Measurements from ENCODE around the gene ST6GAL1. TPM values are rescaled to one million over a fixed set of nuclear protein-coding genes. Genes with fewer than 3 reads are reported as not detected.

Gene ST6GAL1
- total and polyA plus RNA-seq, 2 of the 4 experiments (the other 2 are of a cell fraction) = 1.4 to 2.9 TPM

DNA sequence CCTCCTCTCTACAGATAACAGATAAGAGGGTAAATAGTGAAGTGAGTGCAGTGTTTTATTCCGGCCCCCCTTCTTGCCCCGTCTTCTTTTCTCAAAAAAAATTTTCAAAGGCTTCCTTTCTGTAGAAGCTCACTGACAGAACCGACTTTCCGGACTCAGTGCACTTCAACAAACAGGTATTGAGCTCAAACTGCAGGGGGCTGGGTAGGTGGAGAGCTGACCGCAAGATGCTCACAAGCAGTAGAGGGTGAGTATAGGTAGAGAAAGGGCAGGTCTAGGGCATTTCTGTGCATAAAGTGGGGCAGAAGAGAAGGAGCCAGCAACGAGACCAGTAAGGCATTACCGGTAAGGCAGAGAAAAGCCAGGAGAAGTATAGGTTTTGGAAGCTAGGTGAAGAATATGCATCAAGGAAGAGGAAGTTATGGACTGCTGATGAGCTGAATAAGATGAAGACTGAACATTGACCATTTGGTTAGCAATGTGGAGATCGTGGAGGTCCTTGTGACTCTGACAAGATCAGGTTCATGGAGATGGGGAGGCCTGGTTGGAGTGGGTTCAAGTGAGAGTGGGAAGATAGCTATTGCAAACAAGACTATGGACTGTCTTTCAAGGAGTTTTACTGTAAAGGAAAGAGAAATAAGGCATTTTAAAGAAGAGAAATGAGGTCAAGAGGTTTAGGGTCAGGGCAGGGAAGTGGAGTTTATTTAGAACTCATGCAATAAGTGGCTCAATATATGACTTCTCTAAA is 97.4 kb downstream of the ST6GAL1 start:
- Histone ChIP-seq H3K9ac (ENCODE audit: low read depth, low read length) (no peak overlapping the region), H2AK9ac (replicated peaks; ENCODE audit: low read depth, low read length, poor library complexity) (no peak overlapping the region), H3K4me2 (ENCODE audit: low read depth, low read length) (no peak overlapping the region), H3K27me3 (ENCODE audit: control insufficient read depth, insufficient read depth, low read length) (no peaks in the 10 kb centered on the region; the same call in 1 of the 2 replicates), H3K9me3 (ENCODE audit: control insufficient read depth, insufficient read depth, low read length) (no peaks in the 10 kb centered on the region), H3K27ac (ENCODE audit: insufficient read depth, low read length) (no peak overlapping the region), H3K36me3 (ENCODE audit: control insufficient read depth, insufficient read depth, low read length) (no peaks in the 10 kb centered on the region), H3K4me1 (ENCODE audit: control insufficient read depth, insufficient read depth, low read length) (no peaks in the 10 kb centered on the region), H4K91ac (ENCODE audit: insufficient read depth, low read depth, low read length) (no peak overlapping the region), H3K18ac (ENCODE audit: low read depth, low read length) (no peak overlapping the region), H3K4ac (ENCODE audit: low read depth, low read length) (no peak overlapping the region), H2AK5ac (ENCODE audit: low read depth, low read length) (no peak overlapping the region), H4K20me1 (ENCODE audit: insufficient read depth, low read length) (no peaks in the 10 kb centered on the region), H3K14ac (replicated peaks; ENCODE audit: low read depth, low read length) (no peak overlapping the region), H3K23ac (ENCODE audit: low read depth, low read length) (no peak overlapping the region), H3K79me1 (ENCODE audit: low read depth in 1 of 2, low read length in 2 of 2) (no peaks in the 10 kb centered on the region), H2BK5ac (ENCODE audit: low read depth, low read length, poor library complexity, severe bottlenecking) (no peak overlapping the region), H4K5ac (ENCODE audit: low read depth, low read length) (no peak overlapping the region), H2BK120ac (ENCODE audit: low read depth, low read length) (no peak overlapping the region), H2BK20ac (ENCODE audit: low read depth, low read length) (no peak overlapping the region), H3K9me1 (ENCODE audit: insufficient read depth, low read length) (no peaks in the 10 kb centered on the region), H2BK15ac (ENCODE audit: low read depth, low read length) (no peak overlapping the region), H3K4me3 (ENCODE audit: insufficient read depth, low read depth, low read length) (no peak overlapping the region), H3K56ac (ENCODE audit: extremely low read depth, insufficient read depth, low read length) (no peak overlapping the region), H4K8ac (ENCODE audit: low read depth in 2 of 2, low read length in 2 of 2) (no peak overlapping the region), H2AFZ (replicated peaks; ENCODE audit: low read length, poor library complexity) (no peak overlapping the region)
- TF ChIP-seq SMC3 (IDR thresholded peaks at IDR 0.05; ENCODE audit: low read depth, low read length) = no peak
- no peak for TF ChIP-seq MAZ (IDR thresholded peaks at IDR 0.05; ENCODE audit: borderline replicate concordance, low read depth, low read length)
- TF ChIP-seq NFE2L2 (IDR thresholded peaks at IDR 0.05; ENCODE audit: low read depth, low read length) = no peak
- TF ChIP-seq, protein P1, sequence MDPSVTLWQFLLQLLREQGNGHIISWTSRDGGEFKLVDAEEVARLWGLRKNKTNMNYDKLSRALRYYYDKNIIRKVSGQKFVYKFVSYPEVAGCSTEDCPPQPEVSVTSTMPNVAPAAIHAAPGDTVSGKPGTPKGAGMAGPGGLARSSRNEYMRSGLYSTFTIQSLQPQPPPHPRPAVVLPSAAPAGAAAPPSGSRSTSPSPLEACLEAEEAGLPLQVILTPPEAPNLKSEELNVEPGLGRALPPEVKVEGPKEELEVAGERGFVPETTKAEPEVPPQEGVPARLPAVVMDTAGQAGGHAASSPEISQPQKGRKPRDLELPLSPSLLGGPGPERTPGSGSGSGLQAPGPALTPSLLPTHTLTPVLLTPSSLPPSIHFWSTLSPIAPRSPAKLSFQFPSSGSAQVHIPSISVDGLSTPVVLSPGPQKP (IDR thresholded peaks at IDR 0.05; ENCODE audit: borderline replicate concordance, low read depth, low read length) = no peak
- TF ChIP-seq MAFK (IDR thresholded peaks at IDR 0.05; ENCODE audit: low read depth, low read length) = no peak
- TF ChIP-seq, protein P2, sequence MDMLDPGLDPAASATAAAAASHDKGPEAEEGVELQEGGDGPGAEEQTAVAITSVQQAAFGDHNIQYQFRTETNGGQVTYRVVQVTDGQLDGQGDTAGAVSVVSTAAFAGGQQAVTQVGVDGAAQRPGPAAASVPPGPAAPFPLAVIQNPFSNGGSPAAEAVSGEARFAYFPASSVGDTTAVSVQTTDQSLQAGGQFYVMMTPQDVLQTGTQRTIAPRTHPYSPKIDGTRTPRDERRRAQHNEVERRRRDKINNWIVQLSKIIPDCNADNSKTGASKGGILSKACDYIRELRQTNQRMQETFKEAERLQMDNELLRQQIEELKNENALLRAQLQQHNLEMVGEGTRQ (IDR thresholded peaks at IDR 0.05; ENCODE audit: low read depth, low read length) = no peak
- no peak for TF ChIP-seq POLR2A (IDR thresholded peaks at IDR 0.05; ENCODE audit: low read depth, low read length)
- no peak for TF ChIP-seq RCOR1 (IDR thresholded peaks at IDR 0.05; ENCODE audit: insufficient replicate concordance, low read length)
- TF ChIP-seq CEBPB (IDR thresholded peaks at IDR 0.05; ENCODE audit: low read depth, low read length) = no peak
- no peak for TF ChIP-seq RAD21 (IDR thresholded peaks at IDR 0.05; ENCODE audit: low read length)
- TF ChIP-seq, protein P3, sequence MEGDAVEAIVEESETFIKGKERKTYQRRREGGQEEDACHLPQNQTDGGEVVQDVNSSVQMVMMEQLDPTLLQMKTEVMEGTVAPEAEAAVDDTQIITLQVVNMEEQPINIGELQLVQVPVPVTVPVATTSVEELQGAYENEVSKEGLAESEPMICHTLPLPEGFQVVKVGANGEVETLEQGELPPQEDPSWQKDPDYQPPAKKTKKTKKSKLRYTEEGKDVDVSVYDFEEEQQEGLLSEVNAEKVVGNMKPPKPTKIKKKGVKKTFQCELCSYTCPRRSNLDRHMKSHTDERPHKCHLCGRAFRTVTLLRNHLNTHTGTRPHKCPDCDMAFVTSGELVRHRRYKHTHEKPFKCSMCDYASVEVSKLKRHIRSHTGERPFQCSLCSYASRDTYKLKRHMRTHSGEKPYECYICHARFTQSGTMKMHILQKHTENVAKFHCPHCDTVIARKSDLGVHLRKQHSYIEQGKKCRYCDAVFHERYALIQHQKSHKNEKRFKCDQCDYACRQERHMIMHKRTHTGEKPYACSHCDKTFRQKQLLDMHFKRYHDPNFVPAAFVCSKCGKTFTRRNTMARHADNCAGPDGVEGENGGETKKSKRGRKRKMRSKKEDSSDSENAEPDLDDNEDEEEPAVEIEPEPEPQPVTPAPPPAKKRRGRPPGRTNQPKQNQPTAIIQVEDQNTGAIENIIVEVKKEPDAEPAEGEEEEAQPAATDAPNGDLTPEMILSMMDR (conservative IDR thresholded peaks at IDR 0.05; ENCODE audit: low read depth, low read length) = no peak
- DNase-seq (no peak), ATAC-seq (ENCODE audit: low read depth) (no peak)
- 63% methylated on average over 4 of the region's 8 CpGs; no CpG with 5 or more reads in 1 of the 2 experiments for WGBS, 2 experiments (ENCODE audit: extremely low coverage in 2 of 2, insufficient read length in 1 of 2)
- dilution Hi-C loops (cut with HindIII; ENCODE audit: low sequenced_read_pairs, unreplicated experiment) = no loop called here
- intact Hi-C loops (cut with micrococcal nuclease) = no loop called here
- ChIA-PET POLR2A (ENCODE audit: unreplicated experiment) (no interaction called here), CTCF (interaction anchor here (0.6 kb wide), 1 partner anchor 8 kb away, joined by 3 read pairs; no protein-coding TSS in a partner anchor)
- in situ Hi-C loops (cut with MboI; ENCODE audit: low sequenced_read_pairs) = no loop called here
- no TSS peak for BruUV-seq (replicated peaks)
